Smooth muscle cell (in vitro differentiated cells): Measurements from ENCODE around the gene CENPVL2. TPM values are rescaled to one million over a fixed set of nuclear protein-coding genes. Genes with fewer than 3 reads are reported as not detected.
A peak's percentile ranks its signal among the peaks of the same experiment; 100 is the strongest.
"Not testable (repeated sequence)": the region's sequence is repeated elsewhere in the genome, so short reads cannot be mapped to it uniquely, and the experiment has no call there.

Source experiments
- DNase-seq: peaks from one replicate; lab custom pipeline; 2025; ENCODE audit not compliant: unreplicated experiment; lab: John Stamatoyannopoulos, UW
- H2AFZ ChIP-seq: fragments of 200-600 bp; sonication (generic); 2 replicates; pipeline ENCODE4 v1.6.0; 2016; ENCODE audit warnings: antibody characterized with exemption, low read depth, mild to moderate bottlenecking
- H3F3A ChIP-seq: fragments of 200-600 bp; sonication (generic); 2 replicates; pipeline ENCODE4 v1.6.0; 2017; ENCODE audit warnings: antibody characterized with exemption, low read depth
- H3K27ac ChIP-seq: fragments of 200-600 bp; sonication (generic); 2 replicates; pipeline ENCODE4 v1.5.1; 2016; ENCODE audit warnings: low read depth, mild to moderate bottlenecking
- H3K27me3 ChIP-seq: fragments of 200-600 bp; sonication (generic); 2 replicates; pipeline ENCODE4 v1.6.1; 2016; ENCODE audit warnings: low read depth, mild to moderate bottlenecking
- H3K36me3 ChIP-seq: fragments of 200-600 bp; sonication (generic); 2 replicates; pipeline ENCODE4 v1.5.1; 2016; ENCODE audit warnings: low read depth
- H3K4me1 ChIP-seq: fragments of 200-600 bp; sonication (generic); 2 replicates; pipeline ENCODE4 v1.5.1; 2016; ENCODE audit warnings: low read depth
- H3K4me2 ChIP-seq: fragments of 200-600 bp; sonication (generic); 2 replicates; pipeline ENCODE4 v1.6.0; 2016; ENCODE audit warnings: mild to moderate bottlenecking
- H3K4me3 ChIP-seq: fragments of 200-600 bp; sonication (generic); 2 replicates; pipeline ENCODE4 v1.5.1; 2016; ENCODE audit warnings: mild to moderate bottlenecking
- H3K79me2 ChIP-seq: fragments of 200-600 bp; sonication (generic); 2 replicates; pipeline ENCODE4 v1.6.0; 2016; ENCODE audit warnings: low read depth, mild to moderate bottlenecking
- H3K9ac ChIP-seq: fragments of 200-600 bp; sonication (generic); 2 replicates; pipeline ENCODE4 v1.6.0; 2016; ENCODE audit warnings: low read depth
- H3K9me3 ChIP-seq: fragments of 200-600 bp; sonication (generic); replicated peaks from 2 replicates; pipeline ENCODE4 v1.5.1; 2016; ENCODE audit warnings: low read depth
- H4K20me1 ChIP-seq: fragments of 200-600 bp; sonication (generic); 2 replicates; pipeline ENCODE4 v1.6.0; 2016; ENCODE audit warnings: low read depth
- WGBS: methylation state at CpG from one replicate; pipeline ENCODE4 v1.1.7; 2016; ENCODE audit warnings: low lambda C conversion rate; 5-methylcytosine and 5-hydroxymethylcytosine counted together
- polyA plus RNA-seq: library from polyadenylated mRNA; unstranded; fragments of >200 nt; fragmentation: Nextera tagmentation; extraction: Ambion mirVana; gene quantifications from 2 replicates; pipeline ENCODE4 v1.2.1, GENCODE V29; 2016
- total RNA-seq: library from RNA; depleted of rRNA; stranded (reverse); fragments of >200 nt; gene quantifications from 2 replicates; pipeline ENCODE4 v1.2.3, GENCODE V29; 2014
- TF ChIP-seq, protein P1 (sequence below): fragments of 200-600 bp; sonication (generic); IDR thresholded peaks from 2 replicates; pipeline ENCODE4 v1.5.1; 2017; ENCODE audit warnings: borderline replicate concordance, mild to moderate bottlenecking, antibody characterized with exemption; ENCODE audit not compliant: insufficient read depth, poor library complexity, severe bottlenecking

Gene CENPVL2
- total and polyA plus RNA-seq, 2 experiments from 2014 or later = not detected

GRCh38 chrX:51643377-51643776 is 39.3 kb downstream of the CENPVL2 start:
- Histone ChIP-seq H3K4me2 (no peak overlapping the region), H3K4me1 (no peaks in the 10 kb centered on the region), H3K36me3 (no peaks in the 10 kb centered on the region), H3K4me3 (no peak overlapping the region), H2AFZ (no peak overlapping the region), H3K9ac (no peak overlapping the region), H4K20me1 (no peaks in the 10 kb centered on the region), H3K79me2 (no peaks in the 10 kb centered on the region), H3K27ac (no peak overlapping the region), H3K27me3 (no peaks in the 10 kb centered on the region), H3K9me3 (no peaks in the 10 kb centered on the region), H3F3A (no peaks in the 10 kb centered on the region)
- TF ChIP-seq, protein P1, sequence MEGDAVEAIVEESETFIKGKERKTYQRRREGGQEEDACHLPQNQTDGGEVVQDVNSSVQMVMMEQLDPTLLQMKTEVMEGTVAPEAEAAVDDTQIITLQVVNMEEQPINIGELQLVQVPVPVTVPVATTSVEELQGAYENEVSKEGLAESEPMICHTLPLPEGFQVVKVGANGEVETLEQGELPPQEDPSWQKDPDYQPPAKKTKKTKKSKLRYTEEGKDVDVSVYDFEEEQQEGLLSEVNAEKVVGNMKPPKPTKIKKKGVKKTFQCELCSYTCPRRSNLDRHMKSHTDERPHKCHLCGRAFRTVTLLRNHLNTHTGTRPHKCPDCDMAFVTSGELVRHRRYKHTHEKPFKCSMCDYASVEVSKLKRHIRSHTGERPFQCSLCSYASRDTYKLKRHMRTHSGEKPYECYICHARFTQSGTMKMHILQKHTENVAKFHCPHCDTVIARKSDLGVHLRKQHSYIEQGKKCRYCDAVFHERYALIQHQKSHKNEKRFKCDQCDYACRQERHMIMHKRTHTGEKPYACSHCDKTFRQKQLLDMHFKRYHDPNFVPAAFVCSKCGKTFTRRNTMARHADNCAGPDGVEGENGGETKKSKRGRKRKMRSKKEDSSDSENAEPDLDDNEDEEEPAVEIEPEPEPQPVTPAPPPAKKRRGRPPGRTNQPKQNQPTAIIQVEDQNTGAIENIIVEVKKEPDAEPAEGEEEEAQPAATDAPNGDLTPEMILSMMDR = no peak
- 41% methylated on average over 2 of the region's 2 CpGs for WGBS
- DNase-seq = no peak

DNA sequence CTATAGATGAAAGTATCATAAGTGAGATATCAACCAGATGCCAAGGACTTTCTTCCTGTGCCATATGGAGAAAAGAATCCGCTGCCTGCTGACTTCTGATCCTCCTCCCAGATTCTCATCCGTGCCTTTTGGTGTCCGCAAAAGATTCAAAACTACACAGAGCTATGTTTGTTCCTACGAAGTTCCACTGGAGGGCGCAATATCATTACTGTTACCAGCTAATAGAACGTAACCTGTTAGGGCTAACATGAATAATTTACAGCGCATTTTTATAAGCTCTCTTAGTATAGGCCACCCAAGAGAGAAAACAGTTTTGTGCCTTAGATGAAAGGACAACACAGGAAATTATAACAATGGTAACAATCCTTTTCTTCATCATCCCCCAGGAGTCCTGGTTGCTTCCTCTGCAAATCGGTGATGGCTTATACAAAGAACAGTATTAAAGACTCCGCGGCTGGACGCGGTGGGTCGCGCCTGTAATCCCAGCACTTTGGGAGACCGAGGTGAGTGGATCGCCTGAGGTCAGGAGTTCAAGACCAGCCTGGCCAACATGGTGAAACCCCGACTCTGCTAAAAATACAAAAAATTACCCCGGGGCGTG is 41.1 kb downstream of the CENPVL2 start:
- H3K4me2 ChIP-seq = no peak overlapping the region
- no peak for DNase-seq
- no peaks in the 10 kb centered on the region for H3K27me3 ChIP-seq
- no peaks in the 10 kb centered on the region for H3F3A ChIP-seq
- whole genome bisulfite sequencing = 57% methylated on average over 19 of the region's 19 CpGs
- TF ChIP-seq, protein P1 = peak; percentile 50
- no peak overlapping the region for H3K9ac ChIP-seq
- no peaks in the 10 kb centered on the region for H3K79me2 ChIP-seq
- no peaks in the 10 kb centered on the region for H3K9me3 ChIP-seq
- no peak overlapping the region for H3K27ac ChIP-seq
- H3K36me3 ChIP-seq = no peaks in the 10 kb centered on the region
- no peak overlapping the region for H2AFZ ChIP-seq
- no peaks in the 10 kb centered on the region for H3K4me1 ChIP-seq
- H3K4me3 ChIP-seq = no peak overlapping the region
- H4K20me1 ChIP-seq = no peaks in the 10 kb centered on the region

GRCh38 chrX:51636511-51636910 is 46.1 kb downstream of the CENPVL2 start:
- H3K27me3 ChIP-seq, H2AFZ ChIP-seq: not testable (repeated sequence)
- WGBS = 77% methylated on average over 7 of the region's 7 CpGs

More at GRCh38 chrX:51636511-51636910, 46.1 kb downstream of the CENPVL2 start:
- not testable (repeated sequence) for H3K79me2 ChIP-seq, H3F3A ChIP-seq, H3K27ac ChIP-seq, H3K4me1 ChIP-seq, H4K20me1 ChIP-seq, H3K9ac ChIP-seq, H3K4me2 ChIP-seq, H3K4me3 ChIP-seq, H3K9me3 ChIP-seq, DNase-seq, H3K36me3 ChIP-seq

Other genes with a start within 250 kb of the CENPVL2 start
- gene NUDT11, start 186.2 kb downstream of the CENPVL2 start, total RNA-seq = 8.2 and 11.0 TPM in 2 replicates
- 2.9 and 7.6 TPM in 2 replicates for gene NUDT11, start 186.2 kb downstream of the CENPVL2 start, polyA plus RNA-seq
- gene CENPVL3, start 63.9 kb downstream of the CENPVL2 start, total RNA-seq = 0.09 and 0.18 TPM in 2 replicates
- gene CENPVL3, start 63.9 kb downstream of the CENPVL2 start, polyA plus RNA-seq = 0.26 TPM in 1 of 2 replicates, not detected in the other
- not detected in 2 replicates for gene CENPVL1, start 27.7 kb upstream of the CENPVL2 start, total RNA-seq
- not detected in 2 replicates for gene CENPVL1, start 27.7 kb upstream of the CENPVL2 start, polyA plus RNA-seq
- gene GSPT2, start 60.6 kb upstream of the CENPVL2 start, total RNA-seq = 6.9 and 10.8 TPM in 2 replicates
- gene GSPT2, start 60.6 kb upstream of the CENPVL2 start, polyA plus RNA-seq = 7.7 and 9.1 TPM in 2 replicates
- gene MAGED1, start 210.8 kb upstream of the CENPVL2 start, total RNA-seq = 409 and 422 TPM in 2 replicates
- gene MAGED1, start 210.8 kb upstream of the CENPVL2 start, polyA plus RNA-seq = 506 and 614 TPM in 2 replicates